HG02623 (cell line): Measurements from ENCODE around the gene DCANP1.

Experiments used
- ATAC-seq: cut with Tn5 transposase; IDR thresholded peaks from one replicate; pipeline ENCODE4 v1.9.1; 2021; ENCODE audit warnings: moderate library complexity; ENCODE audit not compliant: unreplicated experiment

Gene DCANP1

DNA sequence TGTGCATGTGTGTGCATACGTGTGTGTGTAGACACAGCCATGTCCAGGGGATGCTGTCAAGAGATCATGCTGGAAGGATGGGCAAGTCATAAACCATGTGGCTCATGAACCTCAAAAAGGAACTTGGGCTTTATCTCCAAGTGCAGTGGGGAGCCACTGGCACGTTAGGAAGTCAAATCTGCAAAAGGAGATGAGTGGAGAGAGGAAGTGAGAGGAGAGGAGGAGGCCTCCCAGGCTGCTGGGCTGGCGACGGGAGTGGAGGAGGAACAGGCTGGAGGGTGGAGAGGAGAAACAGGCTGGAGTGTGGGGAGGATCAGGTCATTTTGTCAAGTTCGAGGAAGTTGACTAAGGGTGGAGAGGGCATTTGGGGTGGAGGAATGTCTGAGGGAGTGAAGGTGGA lies 34.2 kb upstream of the DCANP1 start:
- no peak for ATAC-seq

GRCh38 chr5:135480511-135480910 lies 33.4 kb upstream of the DCANP1 start:
- no peak for ATAC-seq

- ATAC-seq, result no peak
These were observed 31.8 kb upstream of the DCANP1 start for GRCh38 chr5:135478938-135479337.

DNA sequence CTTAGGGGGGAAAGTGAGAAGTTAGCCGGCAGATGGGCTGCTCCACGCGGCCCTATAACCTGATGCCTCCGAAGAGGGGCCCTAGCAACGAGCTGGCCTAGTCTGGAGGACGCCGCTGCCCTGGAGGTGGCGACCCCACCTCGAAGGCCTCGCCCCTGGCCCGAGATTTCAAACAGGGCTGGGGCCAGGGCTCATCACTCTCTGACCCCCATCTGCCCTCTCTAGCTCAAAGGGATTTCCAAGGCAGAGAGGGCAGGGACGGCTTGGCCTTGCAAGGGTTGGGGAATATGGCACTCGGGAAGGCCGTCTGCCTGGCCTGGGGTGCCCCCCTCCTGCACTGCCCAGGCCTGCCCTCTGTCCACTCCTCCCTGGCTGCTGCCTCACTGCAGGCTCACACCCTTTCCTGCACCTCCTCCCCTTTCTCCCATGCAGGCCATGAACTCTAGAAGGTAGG lies 30.5 kb upstream of the DCANP1 start:
- ATAC-seq, result no peak

DNA sequence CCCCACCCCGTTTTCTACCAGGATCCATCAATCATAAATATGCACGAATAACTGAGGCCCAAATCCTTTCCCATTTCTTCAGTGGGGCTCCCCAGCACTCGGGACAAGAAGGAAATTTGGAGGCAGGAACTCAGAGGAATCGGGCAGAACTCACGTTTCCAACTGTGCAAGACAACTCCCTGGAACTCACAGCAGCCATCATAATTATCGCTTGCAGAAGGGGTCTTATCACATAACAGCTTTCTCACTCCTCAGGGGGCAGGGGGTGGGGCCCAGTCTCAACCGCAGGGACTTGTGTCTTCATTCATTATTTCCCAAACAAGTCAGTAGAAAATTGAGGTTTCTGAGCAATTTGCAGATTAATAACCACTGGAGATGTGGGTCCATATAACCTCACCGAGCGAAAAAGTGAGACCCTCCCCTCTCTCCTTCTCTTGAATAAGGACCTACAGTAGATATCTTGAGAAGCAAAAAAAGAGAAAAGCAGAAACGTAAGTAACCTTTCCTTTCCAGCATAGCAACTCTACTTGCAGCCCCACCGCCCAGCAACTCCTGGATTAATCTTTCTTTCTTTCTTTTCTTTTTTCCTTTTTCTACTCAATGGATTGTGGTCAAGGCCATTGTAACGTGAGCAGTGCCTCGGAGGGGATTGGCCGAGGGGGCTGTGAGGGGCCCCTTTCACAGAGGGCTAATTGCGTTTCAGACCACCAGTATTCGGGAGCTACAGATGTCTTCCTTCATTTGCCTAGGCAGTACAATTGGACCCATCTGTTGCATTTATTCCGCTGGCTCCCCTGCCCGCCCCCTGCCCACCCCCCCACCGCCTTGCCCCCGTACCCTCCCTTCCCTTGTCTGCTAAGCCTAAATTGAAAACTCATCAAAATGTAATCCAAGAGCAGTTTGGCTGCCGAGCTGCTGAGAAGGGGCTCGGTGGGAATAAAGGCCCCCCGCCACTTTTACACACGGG lies 29.8 kb upstream of the DCANP1 start:
- ATAC-seq, result no peak

- no peak for ATAC-seq
These were observed 27.0 kb upstream of the DCANP1 start for GRCh38 chr5:135473956-135474670.

DNA sequence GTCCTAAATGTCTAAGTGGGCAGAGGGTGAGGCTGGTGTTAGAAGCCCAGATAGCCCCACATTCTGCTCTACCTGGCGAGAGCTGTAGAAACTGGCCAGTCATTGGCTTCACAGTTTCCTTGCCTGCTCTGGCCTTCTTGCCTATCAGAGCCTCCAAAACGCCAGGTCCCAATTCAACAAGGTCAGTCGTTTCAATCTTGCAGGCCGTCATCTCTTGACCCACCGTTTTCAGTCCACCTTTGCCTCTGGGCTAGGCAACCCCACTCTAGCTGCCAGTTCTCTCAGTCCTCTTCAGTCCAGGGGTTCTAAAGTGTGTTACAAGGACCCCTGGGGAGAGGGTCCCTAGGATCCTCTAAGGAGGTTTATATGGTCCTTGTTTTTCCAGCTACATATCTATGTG lies 25.0 kb upstream of the DCANP1 start:
- no peak for ATAC-seq

DNA sequence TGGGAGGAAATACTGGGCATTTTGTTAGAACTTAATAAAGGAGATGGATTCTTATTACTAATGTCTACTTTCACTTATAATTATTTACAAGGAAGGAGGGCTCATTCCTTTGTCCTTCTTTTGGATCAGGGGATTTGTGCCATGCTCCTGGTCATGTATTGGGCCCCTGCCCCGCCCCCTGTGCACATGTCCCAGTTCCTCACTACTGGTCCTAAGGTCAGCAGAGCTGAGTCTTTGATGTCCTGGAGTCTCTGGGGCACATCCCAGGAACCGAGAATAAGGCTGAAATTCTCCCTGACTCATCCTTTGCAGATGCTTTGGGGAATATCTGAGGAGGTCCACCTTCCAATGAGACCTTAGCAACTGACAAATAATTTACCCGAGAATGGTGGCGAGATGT lies 24.6 kb upstream of the DCANP1 start:
- ATAC-seq, result no peak

GRCh38 chr5:135469911-135470310 lies 22.8 kb upstream of the DCANP1 start:
- no peak for ATAC-seq

GRCh38 chr5:135468541-135468940 lies 21.4 kb upstream of the DCANP1 start:
- ATAC-seq, result no peak

GRCh38 chr5:135467871-135468485 lies 20.8 kb upstream of the DCANP1 start:
- ATAC-seq, result no peak

DNA sequence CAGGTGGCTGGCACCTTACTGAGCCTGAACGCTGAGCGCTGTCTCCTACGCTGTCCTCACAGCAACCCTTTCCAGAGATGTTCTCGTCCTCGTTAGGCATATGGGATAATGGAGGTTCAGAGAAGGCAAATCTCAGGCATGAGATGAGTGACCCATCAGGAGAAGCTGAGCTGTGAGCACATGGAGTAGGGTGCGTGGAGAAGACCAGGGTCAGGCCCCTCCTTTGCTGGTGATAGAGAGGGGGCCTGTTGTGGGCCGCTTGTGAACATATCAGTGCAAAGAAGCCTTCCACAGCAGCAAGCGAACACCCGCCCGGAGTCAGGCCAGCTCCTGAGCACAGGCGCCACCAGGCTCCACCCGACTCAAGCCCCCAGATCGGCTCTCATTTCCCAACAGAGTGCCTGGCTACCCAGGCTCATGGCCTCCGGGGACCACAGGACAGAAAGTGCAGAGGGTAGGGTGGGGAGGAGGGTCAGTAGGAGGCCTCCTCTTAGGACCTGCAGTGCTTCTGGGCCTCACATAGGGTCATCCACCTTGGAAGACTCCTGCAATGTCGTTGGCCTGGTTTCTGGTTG lies 20.0 kb upstream of the DCANP1 start:
- no peak for ATAC-seq

DNA sequence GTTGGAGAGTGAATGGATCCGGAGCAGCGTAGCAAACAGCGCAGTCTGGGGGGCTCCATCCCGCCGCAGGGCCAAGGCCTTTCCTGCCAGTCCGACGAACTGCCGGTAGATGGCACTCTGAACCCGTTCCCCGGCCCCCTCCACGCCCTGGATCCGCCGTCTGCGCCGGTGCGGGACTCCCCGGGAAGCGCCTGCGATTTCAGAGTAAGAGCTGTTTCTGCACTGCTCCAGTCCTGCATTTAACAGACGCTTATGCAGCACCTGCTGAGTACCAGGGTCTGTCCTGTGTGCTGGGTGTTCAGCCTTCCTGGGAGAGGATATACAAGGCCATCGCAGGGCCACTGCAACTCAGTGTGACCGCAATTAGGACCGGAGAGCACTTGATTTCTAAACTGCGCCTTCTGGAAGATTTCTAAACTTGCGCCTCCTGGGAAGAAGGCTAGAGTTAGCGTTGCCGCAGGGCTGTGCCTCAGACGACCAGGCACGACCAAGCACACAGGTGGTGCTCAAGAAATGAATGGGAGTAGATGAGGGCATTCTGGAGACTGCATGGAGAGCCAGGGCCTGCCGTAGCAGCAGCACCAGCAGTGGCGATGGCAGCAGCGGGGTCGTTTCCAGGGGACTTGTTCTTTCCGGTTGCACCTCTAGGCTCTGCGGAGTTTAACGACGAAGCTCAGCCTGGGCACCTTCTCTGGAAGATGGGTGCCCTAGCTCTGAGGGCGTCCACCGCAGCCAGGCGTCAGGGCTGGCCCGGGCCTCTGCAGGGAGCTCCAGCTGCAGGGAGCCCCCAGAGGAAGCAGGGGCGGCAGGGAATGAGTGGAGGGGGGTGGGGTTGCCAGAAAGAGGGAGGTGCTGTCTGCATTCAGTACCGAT lies 19.3 kb upstream of the DCANP1 start:
- peak; percentile 73 for ATAC-seq

DNA sequence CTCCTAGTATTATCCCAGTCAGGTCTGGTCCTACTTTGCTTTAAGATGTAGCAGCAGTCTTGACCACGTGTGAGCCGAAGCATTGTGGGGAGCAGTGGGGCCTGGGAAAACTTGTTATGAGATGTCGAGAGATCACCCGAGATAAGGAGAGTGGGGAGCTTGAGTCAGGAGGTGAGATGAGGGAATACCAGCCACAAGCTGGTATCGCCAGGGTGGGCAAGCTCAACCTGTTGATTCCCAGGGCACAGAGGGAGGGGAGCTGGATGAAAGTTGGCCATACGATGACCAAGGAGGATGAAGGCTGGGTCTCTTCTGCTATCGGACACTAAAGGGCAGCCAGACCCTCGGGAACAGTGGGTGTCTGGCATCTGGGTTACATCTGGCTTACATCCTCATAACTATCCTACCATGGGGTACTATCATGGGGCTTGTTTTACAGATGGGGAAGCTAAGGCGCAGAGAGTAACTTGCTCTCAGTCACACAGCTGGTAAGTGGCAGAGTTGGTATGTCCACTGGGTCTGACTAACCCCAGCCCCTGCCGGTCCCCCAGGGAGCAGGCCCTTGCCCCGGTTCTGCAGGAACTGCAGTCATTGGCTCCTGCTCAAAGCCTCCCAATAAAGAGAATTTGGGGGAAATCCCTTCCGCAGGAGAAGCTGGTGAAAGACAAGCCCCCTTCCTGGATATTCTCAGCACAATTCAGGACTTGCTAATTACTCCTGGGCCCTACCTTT lies 18.4 kb upstream of the DCANP1 start:
- no peak for ATAC-seq

DNA sequence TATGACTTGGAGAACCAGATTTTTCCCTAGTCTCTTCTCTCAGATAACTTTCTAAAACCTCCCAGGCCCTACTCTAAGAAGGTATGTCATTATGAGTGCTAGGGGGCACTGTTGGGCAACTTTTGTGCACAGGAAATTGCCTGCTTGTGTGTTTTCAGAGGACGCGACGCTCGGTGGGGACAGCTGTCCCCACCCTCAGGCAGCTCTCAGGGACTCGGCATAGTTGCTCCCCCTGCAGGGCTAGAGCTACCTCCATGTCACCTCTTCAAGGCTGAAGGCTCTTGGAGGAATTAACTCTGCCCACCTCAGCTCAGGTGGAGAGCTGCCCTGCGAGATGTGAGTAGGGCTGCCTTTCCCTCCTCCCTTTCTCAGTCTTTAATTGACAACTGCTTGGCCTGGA lies 15.2 kb upstream of the DCANP1 start:
- no peak for ATAC-seq

DNA sequence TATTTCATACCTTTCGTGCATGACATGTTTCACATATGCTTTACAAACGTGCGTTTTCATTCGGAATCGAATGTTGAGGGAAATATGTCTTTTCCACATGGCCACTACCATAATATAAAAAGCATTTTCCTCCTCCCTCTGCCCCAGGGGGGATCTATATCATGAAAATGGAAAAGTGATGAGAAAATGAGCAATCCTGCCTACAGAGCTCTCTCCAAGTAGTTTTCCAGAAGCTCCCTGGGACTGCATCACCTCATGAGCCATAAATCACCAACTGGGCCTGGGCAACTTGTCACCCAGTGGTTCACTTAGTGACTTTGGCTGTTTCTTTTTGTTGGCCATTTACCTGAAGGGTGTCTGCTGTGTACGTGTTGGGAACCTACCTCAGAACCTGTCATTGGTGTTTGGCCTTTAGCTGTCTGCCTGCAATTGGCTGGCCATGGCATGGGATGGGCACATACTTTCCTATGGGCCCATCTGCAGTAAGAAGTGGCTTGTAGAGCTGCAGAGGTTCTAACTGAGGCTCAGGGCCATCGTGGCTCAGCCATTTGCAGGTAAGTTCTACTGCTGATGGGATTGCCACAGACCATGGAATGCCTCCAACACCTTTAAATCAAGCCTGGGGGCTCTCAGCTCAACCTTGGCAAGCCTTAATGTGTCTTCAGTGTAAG lies 14.5 kb upstream of the DCANP1 start:
- no peak for ATAC-seq

DNA sequence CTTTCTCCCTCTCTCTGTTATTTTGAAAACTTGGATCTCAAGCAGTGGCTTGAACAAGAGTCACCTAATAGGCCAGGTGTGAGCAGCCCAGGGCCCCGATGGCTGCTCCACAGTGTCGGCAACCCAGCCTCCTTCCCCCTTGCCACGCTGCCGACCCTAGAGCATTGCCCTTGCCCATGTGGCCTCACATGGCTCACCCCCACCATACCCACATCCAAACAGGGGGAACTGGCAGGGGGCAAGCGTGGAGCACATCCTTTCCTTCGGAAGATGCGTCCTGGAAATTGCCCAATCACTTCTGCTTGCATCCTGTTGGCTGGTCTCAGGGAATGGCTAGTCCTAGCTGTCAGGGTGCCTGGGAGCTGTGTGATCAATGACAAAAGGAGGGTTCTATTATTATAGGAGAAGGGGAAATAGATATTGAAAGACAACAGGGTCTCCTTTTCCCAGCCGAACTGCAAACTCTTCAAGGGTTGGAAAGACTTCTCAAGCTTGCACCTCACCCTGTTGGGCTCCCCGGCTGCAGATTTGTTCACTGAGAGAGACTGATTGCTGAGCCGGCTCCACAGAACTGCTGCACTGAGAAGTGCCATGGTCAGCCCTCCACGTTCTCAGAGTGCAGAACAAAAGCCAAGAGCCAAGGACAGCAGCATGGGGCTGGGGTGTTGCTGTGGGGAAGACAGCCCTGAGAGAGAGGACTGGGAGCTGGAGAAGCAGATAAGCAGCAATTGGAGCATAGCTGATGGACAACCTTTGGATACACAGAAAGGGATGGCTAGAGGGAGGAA lies 13.3 kb upstream of the DCANP1 start:
- ATAC-seq, result no peak

GRCh38 chr5:135458921-135459331 lies 11.8 kb upstream of the DCANP1 start:
- no peak for ATAC-seq
